Keratinocyte (primary cell): ENCODE results near the gene ZFPM1. TPM values are rescaled to one million over a fixed set of nuclear protein-coding genes. Genes with fewer than 3 reads are reported as not detected.

ENCODE experiments used
- DNase-seq: peaks from one replicate; pipeline ENCODE4 v3.0.0-alpha.2; 2011; ENCODE audit warnings: low read depth, missing footprints, low spot score
- FAIRE-seq: peaks from 2 replicates; lab custom pipeline; 2011; peaks lifted over from hg19 to GRCh38; lab: Jason Lieb, UNC
- H2AFZ ChIP-seq: 2 replicates; pipeline ENCODE4 v1.6.0; 2012; ENCODE audit warnings: low read length, control low read depth, inconsistent platforms; ENCODE audit not compliant: control insufficient read depth
- H3K27ac ChIP-seq: 2 replicates; pipeline ENCODE4 v1.5.1; 2011; ENCODE audit warnings: low read length; ENCODE audit not compliant: control insufficient read depth, insufficient read depth
- H3K27me3 ChIP-seq: 3 replicates; pipeline ENCODE4 v1.6.0; 2011; ENCODE audit warnings: low read length; ENCODE audit not compliant: control insufficient read depth, insufficient read depth; ENCODE audit errors: extremely low read depth
- H3K36me3 ChIP-seq, 2 experiments: 2 replicates in 1 of 2; 3 replicates in 1 of 2; pipeline ENCODE4 v1.5.1; 2011; ENCODE audit warnings: low read length in 2 of 2, mild to moderate bottlenecking in 1 of 2; ENCODE audit not compliant: control insufficient read depth in 2 of 2, insufficient read depth in 2 of 2; ENCODE audit errors: extremely low read depth in 1 of 2
- H3K4me1 ChIP-seq: 3 replicates; pipeline ENCODE4 v1.5.1; 2011; ENCODE audit warnings: low read length; ENCODE audit not compliant: control insufficient read depth, insufficient read depth; ENCODE audit errors: extremely low read depth
- H3K4me2 ChIP-seq: 3 replicates; pipeline ENCODE4 v1.6.0; 2011; ENCODE audit warnings: low read depth, low read length; ENCODE audit not compliant: control insufficient read depth, insufficient read depth; ENCODE audit errors: extremely low read depth
- H3K4me3 ChIP-seq, 3 experiments: fragments of 200-600 bp in 1 of 3; sonication (generic) in 1 of 3; 2 replicates in 2 of 3; 3 replicates in 1 of 3; pipeline ENCODE4 v1.5.1; 2011 to 2016; ENCODE audit warnings: low read length in 3 of 3, mild to moderate bottlenecking in 3 of 3, control low read depth in 2 of 3, inconsistent platforms in 1 of 3, low read depth in 1 of 3, mixed read lengths in 1 of 3, mixed run types in 1 of 3, moderate library complexity in 1 of 3; ENCODE audit not compliant: control insufficient read depth in 2 of 3, insufficient read depth in 2 of 3; ENCODE audit errors: extremely low read depth in 1 of 3
- H3K79me2 ChIP-seq: 2 replicates; pipeline ENCODE4 v1.6.0; 2012; ENCODE audit warnings: low read length; ENCODE audit not compliant: control insufficient read depth, insufficient read depth
- H3K9ac ChIP-seq: 3 replicates; pipeline ENCODE4 v1.6.0; 2011; ENCODE audit warnings: low read length; ENCODE audit not compliant: control insufficient read depth, insufficient read depth; ENCODE audit errors: extremely low read depth
- H3K9me1 ChIP-seq: 3 replicates; pipeline ENCODE4 v1.6.0; 2011; ENCODE audit warnings: low read length; ENCODE audit not compliant: control insufficient read depth, insufficient read depth; ENCODE audit errors: extremely low read depth
- H3K9me3 ChIP-seq: 2 replicates; pipeline ENCODE4 v1.5.1; 2012; ENCODE audit warnings: low read depth, low read length; ENCODE audit not compliant: control insufficient read depth
- H4K20me1 ChIP-seq: 3 replicates; pipeline ENCODE4 v1.6.0; 2011; ENCODE audit warnings: low read length; ENCODE audit not compliant: control insufficient read depth, insufficient read depth; ENCODE audit errors: extremely low read depth
- CTCF ChIP-seq, 3 experiments: IDR thresholded peaks in 1 of 3; conservative IDR thresholded peaks in 1 of 3; optimal IDR thresholded peaks in 1 of 3; 2 replicates in 2 of 3; 3 replicates in 1 of 3; pipeline versions ENCODE3 to v1.5.1; 2011; ENCODE audit warnings: low read length in 3 of 3, mild to moderate bottlenecking in 3 of 3, moderate library complexity in 2 of 3, control low read depth in 1 of 3, inconsistent platforms in 1 of 3; ENCODE audit not compliant: insufficient read depth in 2 of 3; ENCODE audit errors: extremely low read depth in 1 of 3
- EZH2 ChIP-seq: IDR thresholded peaks from one replicate; pipeline ENCODE4 v1.6.1; 2012; ENCODE audit warnings: inconsistent platforms, mild to moderate bottlenecking, low read length, moderate library complexity
- dilution Hi-C: fragments of 300-500 bp; cut with MboI; formaldehyde crosslinking; loops from one replicate; pipeline ENCODE4 v1.7.0; 2020; ENCODE audit warnings: low sequenced_read_pairs; ENCODE audit not compliant: extremely low pct_ligation_motif_present
- polyA plus RNA-seq, 5 experiments: library from polyadenylated mRNA; depleted of rRNA in 3 of 5; stranded (reverse) in 3 of 5; stranded (forward) in 1 of 5; unstranded in 1 of 5; fragments of >200 nt; gene quantifications; 1 replicate in 1 of 5; 2 replicates in 3 of 5; 3 replicates in 1 of 5; pipeline versions ENCODE4 v1.2.1 to v1.2.3, GENCODE V29; 2011 to 2012; ENCODE audit warnings: missing spikeins in 2 of 5, low read depth in 1 of 5, low replicate concordance in 1 of 5

The ZFPM1 gene
- polyA plus RNA-seq, 1 donor (not counting 4 experiments of a cell fraction or from before 2014, with no cell fraction given) = 0.42 TPM

- Histone ChIP-seq H3K27me3 (no peaks in the 10 kb centered on the region), H3K27ac (no peak overlapping the region), H3K4me1 (no peaks in the 10 kb centered on the region), H3K4me2 (no peak overlapping the region), H3K9ac (no peak overlapping the region), H4K20me1 (no peaks in the 10 kb centered on the region), H3K9me1 (no peaks in the 10 kb centered on the region), H3K9me3 (no peaks in the 10 kb centered on the region), H3K79me2 (peaks cover 2% of the 10 kb centered on the region), H3K36me3 (peaks cover 0 to 3% of the 10 kb centered on the region in 2 experiments), H2AFZ (no peak overlapping the region), H3K4me3 (no peak overlapping the region)
- FAIRE-seq (no peak), DNase-seq (no peak)
- dilution Hi-C loops = no loop called here
- TF ChIP-seq CTCF (optimal IDR thresholded peaks at IDR 0.05 in 1 of 3, IDR thresholded peaks at IDR 0.05 in 1 of 3, conservative IDR thresholded peaks at IDR 0.05 in 1 of 3; ENCODE audit: extremely low read depth in 1 of 3, insufficient read depth in 2 of 3, low read length in 3 of 3) (no peak), EZH2 (no peak)
Measured at GRCh38 chr16:88498576-88499208, 45.6 kb downstream of the ZFPM1 start.

GRCh38 chr16:88499292-88499691 lies 46.2 kb downstream of the ZFPM1 start:
- no peak overlapping the region for H3K27ac ChIP-seq
- H3K79me2 ChIP-seq = peaks cover 2% of the 10 kb centered on the region
- no peak overlapping the region for H3K9ac ChIP-seq
- FAIRE-seq = no peak
- no peak overlapping the region for H3K4me2 ChIP-seq
- no peaks in the 10 kb centered on the region for H3K9me3 ChIP-seq
- H3K36me3 ChIP-seq = peaks cover 0 to 3% of the 10 kb centered on the region in 2 experiments
- H3K27me3 ChIP-seq = no peaks in the 10 kb centered on the region
- no peaks in the 10 kb centered on the region for H3K9me1 ChIP-seq
- TF ChIP-seq CTCF (optimal IDR thresholded peaks at IDR 0.05 in 1 of 3, IDR thresholded peaks at IDR 0.05 in 1 of 3, conservative IDR thresholded peaks at IDR 0.05 in 1 of 3; ENCODE audit: extremely low read depth in 1 of 3, insufficient read depth in 2 of 3, low read length in 3 of 3) (no peak), EZH2 (no peak)
- dilution Hi-C loops = no loop called here
- no peaks in the 10 kb centered on the region for H3K4me1 ChIP-seq
- DNase-seq = no peak
- H2AFZ ChIP-seq = no peak overlapping the region
- H3K4me3 ChIP-seq = no peak overlapping the region
- no peaks in the 10 kb centered on the region for H4K20me1 ChIP-seq
